NCI-H146 (cell line): ENCODE data around the gene KRABD2.
A peak's percentile ranks its signal among the peaks of the same experiment; 100 is the strongest.
"Not testable (repeated sequence)": the region's sequence is repeated elsewhere in the genome, so short reads cannot be mapped to it uniquely, and the experiment has no call there.

Experiments
- DNase-seq: peaks from one replicate; lab custom pipeline; 2025; lab: John Stamatoyannopoulos, UW

The KRABD2 gene

DNA sequence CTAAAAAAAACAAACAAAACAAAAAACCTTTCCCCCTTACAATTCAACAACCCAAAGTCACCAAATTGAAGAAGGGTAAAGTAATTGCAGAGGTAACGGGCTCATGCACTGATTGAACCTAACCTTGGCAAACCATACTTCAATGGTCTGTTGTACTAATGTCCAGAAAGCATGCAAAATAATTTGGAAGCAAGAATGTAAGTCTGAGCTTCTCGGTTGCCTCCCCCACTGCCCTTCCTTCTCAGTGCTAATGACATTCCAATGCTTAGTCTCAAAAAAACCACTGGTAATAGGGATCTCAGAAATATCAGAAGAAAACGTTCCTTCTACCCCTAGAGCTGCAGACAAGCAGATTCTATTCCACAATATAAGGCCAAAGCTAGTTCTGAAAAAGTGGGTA is 15.8 kb downstream of the KRABD2 start:
- DNase-seq = no peak

DNA sequence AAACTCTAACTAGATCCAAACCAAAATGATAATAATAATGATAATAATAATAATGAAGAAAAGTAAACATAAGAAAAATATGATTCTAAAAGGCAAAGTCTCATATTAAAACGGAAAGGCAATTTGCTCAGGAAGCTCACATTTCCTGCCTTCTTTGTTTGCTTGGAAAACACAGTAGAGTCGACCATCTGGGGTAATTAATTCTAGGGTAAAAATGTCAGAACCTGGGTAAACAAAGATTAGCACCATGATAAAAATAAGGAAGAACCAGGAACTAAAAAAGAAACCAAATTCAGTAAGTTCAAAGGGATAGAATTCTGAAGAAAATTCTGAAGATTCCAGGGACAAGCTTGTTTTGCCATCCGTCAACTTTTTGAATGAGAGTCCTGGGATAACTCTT is 16.2 kb downstream of the KRABD2 start:
- DNase-seq = peak; percentile 32

DNA sequence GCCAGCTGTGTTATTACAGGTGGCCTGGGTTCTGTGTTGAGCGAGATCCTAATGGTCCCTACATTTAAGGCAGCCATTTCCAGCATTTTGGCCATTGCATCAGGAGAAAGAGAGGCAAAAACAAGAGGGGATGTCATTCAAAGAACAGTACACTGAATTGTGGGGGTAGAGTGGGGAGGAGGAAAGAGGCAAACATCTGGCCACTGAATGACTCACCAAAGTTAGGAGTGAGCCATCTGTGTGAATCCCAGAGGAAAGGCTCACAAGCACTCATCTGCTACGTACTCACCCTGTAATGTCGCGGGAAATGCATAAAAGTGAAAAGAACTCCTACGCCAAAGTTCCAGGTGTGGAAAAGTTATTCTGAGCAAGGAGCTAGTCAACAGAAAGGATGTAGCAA is 16.7 kb downstream of the KRABD2 start:
- no peak for DNase-seq

DNA sequence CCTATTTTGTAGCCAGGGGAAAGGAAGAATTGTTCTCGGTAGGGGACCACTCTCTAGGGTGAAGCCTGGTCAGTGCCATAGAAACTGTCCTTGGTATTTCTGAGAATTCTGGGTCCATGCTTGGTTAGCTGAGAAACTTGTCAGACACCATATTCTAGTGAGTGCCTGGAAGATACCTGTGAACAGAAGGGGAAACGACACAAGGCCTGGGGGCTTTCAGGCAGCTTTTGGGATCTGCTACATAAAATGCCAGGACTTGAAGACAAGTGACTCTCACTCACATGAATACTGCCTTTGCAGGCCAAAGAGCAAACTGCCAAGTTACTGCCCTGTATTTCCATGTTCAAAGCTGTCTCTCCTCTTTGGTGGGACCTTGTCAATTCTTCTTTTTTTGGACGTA is 18.6 kb downstream of the KRABD2 start:
- no peak for DNase-seq

DNA sequence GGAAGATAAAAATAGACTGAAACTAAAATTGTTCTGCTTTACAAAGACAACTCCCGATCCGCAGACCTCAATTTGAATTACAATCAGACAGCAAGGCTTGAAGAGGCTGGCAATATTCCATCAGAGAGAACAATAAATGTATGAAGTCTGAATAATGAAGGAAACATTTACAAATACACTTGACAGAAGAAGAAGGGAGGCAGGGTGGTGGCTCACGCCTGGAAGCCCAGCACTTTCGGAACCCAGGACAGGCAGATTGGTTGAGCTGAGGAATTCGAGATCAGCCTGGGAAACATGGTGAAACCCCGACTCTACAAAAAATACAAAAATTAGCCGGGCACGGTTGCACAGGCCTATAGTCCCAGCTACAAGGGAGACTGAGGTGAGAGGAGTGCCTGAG is 22.3 kb downstream of the KRABD2 start:
- no peak for DNase-seq

DNA sequence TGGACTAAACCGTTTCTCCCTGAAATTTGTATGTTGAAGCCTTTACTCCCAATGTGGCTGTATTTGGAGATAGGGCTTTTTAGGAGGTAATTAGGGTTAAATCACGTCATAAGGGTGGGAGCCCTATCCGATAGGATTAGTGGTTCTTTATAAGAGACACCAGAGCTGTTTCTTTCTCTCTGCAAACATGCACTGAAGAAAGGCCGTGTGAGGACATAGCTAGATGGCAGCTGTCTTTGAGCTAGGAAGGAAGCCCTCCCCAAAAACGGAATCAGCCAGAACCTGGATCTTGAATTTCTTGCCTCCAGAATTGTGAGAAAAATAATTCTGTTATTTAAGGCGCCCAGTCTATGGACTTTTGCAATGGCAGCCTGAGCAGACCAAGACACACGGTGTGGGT is 22.8 kb downstream of the KRABD2 start:
- no peak for DNase-seq

DNA sequence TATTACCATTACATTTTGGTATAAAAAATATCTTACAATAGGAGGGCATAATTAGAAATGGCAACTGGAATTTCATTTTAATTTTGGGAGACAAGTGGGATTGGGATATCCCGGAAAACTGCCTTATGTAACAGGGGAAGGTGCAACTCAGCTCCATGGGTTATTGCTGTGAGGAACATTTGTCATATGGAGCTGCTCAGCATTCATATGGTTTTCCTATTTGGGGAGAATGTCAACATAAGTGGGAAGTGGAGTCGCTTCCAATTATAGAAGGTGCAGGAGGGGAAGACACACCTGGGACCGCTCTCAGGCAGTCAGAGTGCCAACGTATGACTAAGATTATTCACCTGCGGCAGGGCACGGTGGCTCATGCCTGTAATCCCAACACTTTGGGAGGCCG is 26.2 kb downstream of the KRABD2 start:
- no peak for DNase-seq

DNA sequence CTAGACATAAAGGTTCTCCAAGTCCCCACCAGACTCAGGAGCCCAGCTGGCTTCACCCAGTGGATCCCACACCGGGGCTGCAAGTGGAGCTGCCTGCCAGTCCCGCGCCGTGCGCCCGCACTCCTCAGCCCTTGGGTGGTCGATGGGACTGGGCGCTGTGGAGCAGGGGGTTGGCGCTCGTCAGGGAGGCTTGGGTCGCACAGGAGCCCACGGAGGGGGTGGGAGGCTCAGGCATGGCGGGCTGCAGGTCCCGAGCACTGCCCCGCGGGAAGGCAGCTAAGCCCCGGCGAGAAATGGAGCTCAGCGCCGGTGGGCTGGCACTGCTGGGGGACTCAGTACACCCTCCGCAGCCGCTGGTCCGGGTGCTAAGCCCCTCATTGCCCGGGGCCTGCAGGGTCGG is 29.5 kb downstream of the KRABD2 start:
- DNase-seq = not testable (repeated sequence)

DNA sequence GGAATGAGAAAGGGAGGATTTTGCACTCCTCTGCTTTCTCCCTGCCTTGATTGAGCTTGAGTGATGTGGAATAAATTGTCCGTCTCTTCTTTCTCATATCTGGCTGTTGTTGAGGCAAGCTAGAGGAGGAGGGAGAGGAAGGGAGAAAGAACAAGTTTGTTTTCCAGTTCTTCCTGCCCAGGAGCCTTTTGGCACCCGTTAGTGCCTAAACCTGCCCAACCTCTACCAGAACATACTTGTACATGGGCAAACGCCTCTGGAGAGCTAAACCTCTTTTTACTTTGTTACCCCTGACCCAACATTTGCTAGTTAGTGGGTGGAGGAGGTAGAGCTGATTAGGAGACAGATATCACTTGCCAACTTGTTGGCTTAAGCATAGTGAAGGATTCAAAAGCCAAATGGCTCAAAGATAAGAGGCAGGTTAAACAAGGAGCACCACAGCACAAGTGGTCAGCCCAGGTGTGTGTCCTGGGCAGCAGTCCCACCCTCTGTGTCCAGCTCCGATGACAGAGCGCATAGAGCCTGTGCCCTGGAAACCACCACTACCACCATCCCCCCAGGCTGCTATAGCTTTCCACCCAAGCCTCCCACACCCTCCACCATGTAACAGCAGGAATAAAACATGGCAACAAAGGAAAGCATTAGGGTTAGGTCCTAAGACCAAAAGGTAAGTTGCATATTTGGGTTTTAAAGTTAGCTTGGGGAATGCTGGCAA is 30.4 kb downstream of the KRABD2 start:
- DNase-seq = no peak

DNA sequence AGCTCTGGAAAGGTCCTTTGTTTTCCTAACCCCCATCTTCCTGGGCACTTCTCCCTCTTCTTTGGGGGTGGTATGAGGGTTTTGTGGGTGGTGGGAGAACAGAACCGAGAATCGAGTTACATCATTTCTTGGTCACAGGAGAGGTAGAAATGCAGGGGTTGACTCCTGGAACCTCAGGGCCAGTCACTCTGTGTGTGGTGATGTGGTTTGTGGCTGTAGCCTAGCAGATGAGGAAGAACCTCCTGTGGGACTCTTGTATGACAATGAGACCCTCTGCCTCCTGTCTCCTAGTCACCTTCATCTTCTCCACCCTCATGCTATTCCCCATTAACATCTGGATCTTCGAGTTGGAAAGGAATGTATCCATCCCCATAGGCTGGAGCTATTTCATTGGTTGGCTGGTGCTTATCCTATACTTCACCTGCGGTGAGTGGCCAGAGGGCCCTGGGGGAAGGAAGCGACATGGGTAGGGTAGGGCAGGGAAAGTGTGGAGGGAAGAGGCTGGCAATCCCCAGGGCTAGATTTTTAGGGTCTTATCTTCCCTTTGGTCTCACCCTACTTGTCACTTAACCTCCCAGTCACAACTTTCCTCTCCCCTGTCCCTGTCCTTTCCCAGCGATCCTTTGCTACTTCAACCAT is 31.3 kb downstream of the KRABD2 start:
- DNase-seq = no peak

DNA sequence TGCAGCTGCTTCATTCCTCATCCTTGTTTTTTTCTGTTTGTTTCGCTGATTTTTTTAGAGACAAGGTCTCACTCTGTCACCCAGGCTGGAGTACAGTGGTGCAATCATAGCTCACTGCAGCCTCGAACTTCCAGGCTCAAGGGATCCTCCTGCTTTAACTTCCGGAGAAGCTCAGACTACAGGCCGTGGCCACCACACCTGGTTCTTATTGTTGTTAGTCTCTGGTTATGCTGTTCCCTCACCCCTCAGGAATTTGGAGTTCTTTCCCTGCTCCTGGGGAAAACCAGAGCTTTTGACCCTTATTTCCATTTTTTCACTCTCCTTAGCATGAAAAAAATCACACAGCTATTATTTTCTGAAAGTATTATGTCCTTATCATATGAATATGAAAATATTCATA is 35.0 kb downstream of the KRABD2 start:
- no peak for DNase-seq

DNA sequence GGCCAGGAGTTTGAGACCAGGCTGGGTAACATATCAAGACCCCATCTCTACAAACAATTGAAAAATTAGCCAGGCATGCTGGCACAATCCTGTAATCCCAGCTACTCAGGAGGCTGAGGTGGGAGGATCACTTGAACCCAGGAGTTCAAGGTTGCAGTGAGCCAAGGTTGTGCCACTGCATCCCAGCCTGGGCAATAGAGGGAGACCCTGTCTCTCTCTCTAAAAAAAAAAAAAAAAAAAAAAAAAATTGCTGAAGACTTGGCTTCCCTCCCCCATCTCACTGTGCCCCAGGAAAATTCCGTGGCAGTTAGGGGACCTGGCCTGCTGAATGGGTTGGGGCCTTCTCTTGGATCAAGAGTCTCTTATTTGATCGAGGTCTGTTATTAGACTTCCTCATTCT is 37.0 kb downstream of the KRABD2 start, which contains the start of gene ODF4:
Gene ODF4 (plus strand): TSS at position 301 of the 400 bp plus-strand sequence. CDS start 212 bp downstream, outside the sequence.
- no peak for DNase-seq

DNA sequence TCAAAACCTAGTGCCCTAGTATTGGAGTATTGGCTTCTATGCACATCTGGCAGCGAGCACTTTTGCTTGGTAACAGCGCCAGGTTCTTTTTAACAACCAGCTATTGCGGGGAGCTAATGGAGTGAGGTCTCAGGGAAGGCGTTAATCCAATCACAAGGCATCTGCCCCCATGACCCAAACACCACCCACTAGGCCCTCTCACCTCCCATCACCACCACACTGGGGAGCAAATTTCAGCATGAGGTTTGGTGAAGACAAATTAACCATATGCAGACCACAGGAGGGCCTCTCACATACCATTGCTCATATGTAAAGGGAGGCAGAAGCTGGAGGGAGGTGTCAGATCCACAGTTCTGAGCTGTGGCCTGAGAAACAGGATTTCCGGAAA is 37.8 kb downstream of the KRABD2 start:
- no peak for DNase-seq

DNA sequence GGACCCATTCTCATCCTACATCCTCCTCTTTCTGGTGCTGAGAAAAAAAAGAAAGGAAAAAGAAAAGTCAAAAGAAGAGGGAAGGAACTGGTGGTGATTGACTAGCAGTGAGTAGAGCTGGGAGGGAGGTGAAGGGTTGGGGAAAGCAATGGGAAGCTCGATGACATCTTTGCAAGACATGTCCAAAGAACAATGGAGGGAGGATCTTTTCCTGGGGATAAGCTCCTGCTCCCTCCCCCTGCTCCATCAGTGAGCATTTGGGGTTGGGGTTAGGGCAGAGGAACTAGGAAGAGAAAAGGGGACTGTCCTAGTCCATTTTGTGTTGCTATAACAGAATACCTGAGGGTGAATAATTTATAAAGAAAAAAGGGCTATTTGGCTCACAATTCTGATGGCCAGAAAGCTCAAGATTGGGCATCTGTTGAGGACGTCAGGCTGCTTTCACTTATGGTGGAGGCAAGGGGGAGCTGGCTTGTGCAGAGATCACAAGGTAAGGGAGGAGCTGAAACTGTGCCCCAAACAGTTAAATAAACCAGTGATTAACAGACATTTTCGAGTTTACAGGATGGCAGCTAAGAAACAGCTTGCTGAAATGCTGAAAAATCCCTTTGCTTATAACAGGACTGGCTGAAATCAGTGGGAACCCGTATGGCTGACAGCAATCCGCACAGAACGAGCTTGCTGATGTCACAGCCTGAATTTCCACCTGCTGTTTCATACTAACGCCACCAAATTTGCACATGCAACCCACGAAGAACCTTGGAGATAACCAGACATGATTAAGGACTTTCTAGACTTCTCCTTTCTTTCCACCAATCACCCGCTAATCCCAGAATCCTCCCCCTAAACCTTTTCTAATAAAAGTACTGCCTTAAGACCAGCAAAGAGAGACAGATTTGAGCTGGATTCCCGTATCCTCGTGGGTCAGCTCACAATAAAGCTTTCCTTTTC is 38.4 kb downstream of the KRABD2 start:
- DNase-seq = no peak

DNA sequence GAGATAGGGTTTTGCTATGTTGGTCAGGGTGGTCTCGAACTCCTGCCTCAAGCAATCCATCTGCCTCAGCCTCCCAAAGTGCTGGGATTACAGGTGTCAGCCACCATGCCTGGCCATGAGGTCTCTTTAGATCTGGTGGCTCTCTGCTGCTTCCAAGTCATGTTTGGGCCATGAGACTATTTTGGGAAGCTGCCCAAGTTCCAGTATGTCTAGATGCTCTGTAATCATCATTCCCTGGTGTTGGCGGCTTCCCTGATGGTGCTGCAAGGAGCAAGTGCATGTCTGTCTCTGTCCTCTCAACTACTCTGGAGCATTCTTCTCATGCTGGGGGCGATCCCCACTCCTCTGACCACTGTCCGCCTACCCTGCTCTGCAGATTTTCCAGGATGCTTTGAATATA is 43.2 kb downstream of the KRABD2 start:
- no peak for DNase-seq

DNA sequence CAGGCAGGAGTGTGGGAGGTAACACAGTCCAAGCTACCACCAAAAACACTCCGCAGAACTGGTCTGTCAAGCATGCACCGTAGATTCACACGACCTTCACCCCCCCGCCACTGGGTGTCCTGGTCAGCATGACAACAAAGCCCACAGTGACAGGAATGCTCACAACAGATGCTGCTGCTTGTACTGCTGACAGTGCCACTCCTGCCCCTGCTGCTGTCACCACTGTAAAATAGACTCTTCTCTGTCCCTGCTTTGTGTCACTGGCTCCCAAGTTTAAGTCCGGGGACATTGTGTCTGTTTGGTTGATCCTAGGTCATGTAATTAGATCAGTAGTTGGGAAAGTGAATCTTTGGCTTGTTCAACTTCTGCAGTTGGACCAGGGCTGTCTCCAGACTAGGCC is 43.8 kb downstream of the KRABD2 start:
- peak; percentile 28 for DNase-seq

DNA sequence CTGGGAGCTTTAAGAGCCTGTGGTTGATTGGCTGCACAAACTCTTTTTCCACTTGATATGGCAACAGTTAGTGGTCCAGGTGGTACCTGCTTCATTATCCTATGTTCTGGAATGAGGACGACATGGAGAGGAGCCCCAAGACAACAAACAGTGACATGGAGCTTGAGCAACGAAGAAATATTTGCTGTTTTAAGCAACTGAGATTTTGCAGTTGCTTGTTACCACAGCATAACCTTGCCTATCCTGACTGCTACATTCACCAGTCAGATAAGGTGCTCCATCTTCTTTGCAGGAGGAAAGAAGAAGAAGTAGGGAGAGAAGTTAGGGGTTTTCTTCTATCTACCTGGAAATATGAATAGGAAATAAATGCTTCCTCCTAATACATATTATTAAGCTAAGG is 44.4 kb downstream of the KRABD2 start:
- no peak for DNase-seq

DNA sequence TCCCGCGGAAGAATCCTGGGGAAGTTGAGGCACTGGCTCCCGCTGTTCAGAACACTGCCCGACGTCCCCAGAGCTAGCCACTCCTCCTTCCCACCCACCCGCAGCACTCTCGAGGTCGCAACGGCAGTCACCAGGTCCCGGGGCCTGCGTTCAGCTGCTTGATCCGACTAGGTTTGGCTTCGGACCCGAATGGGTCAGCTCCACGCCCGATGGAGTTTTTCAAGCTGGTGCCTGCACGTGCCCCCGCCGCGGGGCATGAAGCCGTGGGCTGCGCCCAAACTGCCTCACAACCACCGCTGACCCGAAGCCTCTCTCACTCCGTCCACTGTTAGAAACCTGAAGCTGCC is 49.2 kb downstream of the KRABD2 start:
- DNase-seq = no peak
